Coronary artery (tissue), 2 donors: ENCODE results near the gene VAV2.

ENCODE experiments used
- DNase-seq: peaks from one replicate; pipeline ENCODE4 v3.0.0-alpha.2; 2017; ENCODE audit warnings: low spot score
- H3K27ac ChIP-seq, 2 donors: fragments of 200-600 bp; sonication (generic); one replicate each; pipeline ENCODE4 v1.5.1; 2016 to 2019
- H3K4me3 ChIP-seq: fragments of 200-600 bp; sonication (generic); 2 replicates; pipeline ENCODE4 v1.5.1; 2016; ENCODE audit warnings: mild to moderate bottlenecking, moderate library complexity
- CTCF ChIP-seq: fragments of 200-600 bp; sonication (generic); IDR thresholded peaks from one replicate; pipeline ENCODE4 v1.5.1; 2019; ENCODE audit warnings: antibody characterized with exemption

Gene VAV2

GRCh38 chr9:133733421-133733795, 258.7 kb downstream of the VAV2 start:
- no peak for TF ChIP-seq CTCF
- DNase-seq = peak; percentile 35
- Histone ChIP-seq H3K4me3 (no peak overlapping the region), H3K27ac (no peak overlapping the region)

- no peak overlapping the region for H3K4me3 ChIP-seq
- no peak overlapping the region for H3K27ac ChIP-seq
- peak; percentile 54 for DNase-seq
- TF ChIP-seq CTCF = no peak
Measured at GRCh38 chr9:133732639-133733408, 259.3 kb downstream of the VAV2 start.

GRCh38 chr9:133731876-133732638, 260.1 kb downstream of the VAV2 start:
- Histone ChIP-seq H3K4me3 (no peak overlapping the region), H3K27ac (no peak overlapping the region)
- DNase-seq = peak; percentile 62
- TF ChIP-seq CTCF = no peak

GRCh38 chr9:133730994-133731715, 261.0 kb downstream of the VAV2 start:
- no peak for TF ChIP-seq CTCF
- DNase-seq = peak; percentile 71
- Histone ChIP-seq H3K27ac (no peak overlapping the region), H3K4me3 (no peak overlapping the region)

GRCh38 chr9:133729617-133730281, 262.4 kb downstream of the VAV2 start:
- no peak overlapping the region for H3K27ac ChIP-seq
- DNase-seq = peak; percentile 70
- TF ChIP-seq CTCF = no peak
- no peak overlapping the region for H3K4me3 ChIP-seq

- Histone ChIP-seq H3K27ac (no peak overlapping the region), H3K4me3 (no peak overlapping the region)
- TF ChIP-seq CTCF = no peak
- peak; percentile 67 for DNase-seq
Measured at GRCh38 chr9:133728856-133729616, 263.1 kb downstream of the VAV2 start.
